Transverse colon (tissue), 4 donors: Measurements from ENCODE around the gene GTF2I.
"Not testable (repeated sequence)": the region's sequence is repeated elsewhere in the genome, so short reads cannot be mapped to it uniquely, and the experiment has no call there.

Source experiments
- CTCF ChIP-seq, 5 experiments: fragments of 200-600 bp in 3 of 5; fragments of 450-650 bp in 2 of 5; sonication (generic) in 3 of 5; IDR thresholded peaks; 1 replicate in 2 of 5; 2 replicates in 3 of 5; pipeline ENCODE4 v1.5.1; 2016 to 2017; ENCODE audit warnings: antibody characterized with exemption in 5 of 5, inconsistent platforms in 3 of 5, mild to moderate bottlenecking in 2 of 5, moderate library complexity in 1 of 5
- EP300 ChIP-seq: sonication (generic); formaldehyde crosslinking; IDR thresholded peaks from one replicate; pipeline ENCODE4 v1.6.1; 2017; ENCODE audit warnings: antibody characterized with exemption, low read depth
- POLR2A ChIP-seq: fragments of 450-650 bp; IDR thresholded peaks from one replicate; pipeline ENCODE4 v1.6.1; 2016; ENCODE audit warnings: antibody characterized with exemption, mild to moderate bottlenecking, moderate library complexity
- POLR2AphosphoS5 ChIP-seq, 3 donors: sonication (generic); formaldehyde crosslinking; IDR thresholded peaks; one replicate each; pipeline ENCODE4 v1.6.1; 2016; ENCODE audit warnings: antibody characterized with exemption in 3 of 3

- not testable (repeated sequence) for TF ChIP-seq CTCF (IDR thresholded peaks at IDR 0.05); POLR2A; EP300; POLR2AphosphoS5 (IDR thresholded peaks at IDR 0.05)
Observed at GRCh38 chr7:74704419-74704818, 46.9 kb downstream of the GTF2I start.
